GM21526 (cell line): ENCODE data around the gene ZBTB14.

Experiments used
- ATAC-seq: cut with Tn5 transposase; IDR thresholded peaks from one replicate; pipeline ENCODE4 v1.9.1; 2021; ENCODE audit warnings: moderate library complexity; ENCODE audit not compliant: unreplicated experiment, low FRiP score

ZBTB14 gene

DNA sequence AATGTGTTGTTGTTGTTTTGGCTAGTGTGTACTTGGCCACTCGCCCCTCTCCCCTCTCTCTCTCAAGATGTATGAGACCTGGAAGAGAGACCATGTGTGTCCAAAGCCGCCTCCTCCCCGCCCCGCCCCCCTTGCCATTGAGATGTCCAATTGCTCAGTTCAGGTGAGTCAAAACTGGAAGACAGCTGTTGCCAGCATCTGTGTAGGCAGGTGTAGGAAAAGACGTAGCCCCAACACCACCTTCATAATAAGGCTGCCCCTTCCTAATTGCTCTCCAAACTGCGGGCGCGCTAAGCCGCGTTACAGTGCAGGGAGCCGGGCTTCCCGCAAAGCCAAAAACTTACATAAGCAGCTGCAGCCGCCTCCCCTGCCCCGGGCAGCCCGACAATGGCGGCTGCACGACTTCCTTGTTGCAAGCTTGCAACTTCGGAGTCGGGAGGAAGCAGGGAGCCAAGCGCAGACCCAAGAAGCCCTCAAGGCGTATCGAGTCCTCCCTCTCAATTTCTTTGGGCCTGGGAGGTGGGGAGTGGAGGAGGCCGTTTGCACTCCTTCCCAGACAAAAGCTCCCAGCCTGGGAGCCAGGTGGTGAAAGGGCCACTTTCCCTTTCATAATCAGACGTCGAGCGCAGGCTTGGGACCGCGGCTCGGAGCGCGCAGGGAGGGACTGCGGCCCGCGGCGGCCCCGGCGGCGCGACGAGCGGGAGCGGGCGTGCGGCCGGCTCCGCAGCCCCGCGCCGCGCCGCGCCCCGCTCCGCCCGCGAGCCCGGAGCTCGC lies 882 bp downstream of the ZBTB14 start:
- ATAC-seq, result peak; percentile 12

- no peak for ATAC-seq
Measured at GRCh38 chr18:5294113-5294456, 1.4 kb downstream of the ZBTB14 start.

- peak; percentile 45 for ATAC-seq
Measured at GRCh38 chr18:5288517-5288935, 7.0 kb downstream of the ZBTB14 start.

- ATAC-seq, result no peak
Measured at GRCh38 chr18:5287854-5288253, 7.7 kb downstream of the ZBTB14 start.

DNA sequence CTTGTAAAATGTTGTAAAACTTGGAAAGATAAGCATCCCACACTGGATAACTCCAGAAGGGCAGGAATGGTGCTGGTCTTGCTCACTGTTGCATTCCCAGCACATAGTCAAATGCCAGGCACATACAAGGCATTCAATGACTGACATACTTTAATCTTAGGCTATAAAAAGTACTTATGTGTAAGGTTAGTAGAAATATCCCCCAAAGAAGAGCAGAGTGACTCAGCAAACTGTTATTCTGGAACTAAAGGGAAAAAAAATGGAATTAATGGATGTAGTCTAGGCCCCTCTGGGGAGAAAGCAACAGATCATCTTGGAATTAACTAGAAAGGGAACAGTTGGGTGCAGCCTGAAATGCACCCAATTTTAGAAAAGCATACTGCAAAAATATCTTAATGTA lies 9.0 kb downstream of the ZBTB14 start:
- ATAC-seq, result no peak

DNA sequence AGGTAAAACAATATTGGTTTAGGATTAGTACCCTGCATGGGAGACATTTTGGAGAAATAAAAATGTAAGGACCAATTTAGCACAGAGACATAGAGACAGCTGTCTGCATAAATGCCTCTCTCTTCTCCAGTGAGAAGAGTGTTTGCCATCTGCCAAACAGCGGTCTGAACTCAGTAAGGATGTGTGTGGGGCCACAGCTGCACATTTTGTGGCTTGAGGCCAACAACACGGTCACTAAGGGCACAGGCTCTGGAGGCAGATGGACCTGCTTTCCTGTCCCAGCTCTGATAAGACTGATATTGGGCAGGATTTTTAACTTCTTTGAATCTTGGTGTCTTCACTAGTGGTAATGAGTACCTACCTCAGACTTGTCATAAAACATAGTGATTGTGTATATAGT lies 10.2 kb downstream of the ZBTB14 start:
- ATAC-seq, result no peak

DNA sequence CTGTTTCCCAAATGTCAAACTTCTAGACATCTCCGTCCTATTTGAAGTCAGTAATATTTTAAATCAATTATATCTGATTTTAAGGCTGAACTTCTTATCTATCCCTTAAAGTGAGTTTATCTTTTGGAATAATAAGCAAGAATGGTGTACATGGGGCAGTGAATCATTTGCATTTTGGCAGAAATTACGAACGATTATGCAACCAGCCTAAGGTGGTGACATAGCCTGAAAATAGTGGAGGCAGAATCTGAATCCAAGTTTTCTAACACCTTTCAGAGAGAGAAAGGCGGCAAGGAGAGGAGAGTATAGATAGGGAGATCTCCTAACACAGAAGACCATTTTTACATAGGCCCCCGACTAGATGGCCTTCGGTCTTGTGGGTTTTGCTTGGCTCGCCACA lies 10.7 kb downstream of the ZBTB14 start:
- no peak for ATAC-seq

- no peak for ATAC-seq
Measured at GRCh38 chr18:5282770-5283169, 12.8 kb downstream of the ZBTB14 start.

DNA sequence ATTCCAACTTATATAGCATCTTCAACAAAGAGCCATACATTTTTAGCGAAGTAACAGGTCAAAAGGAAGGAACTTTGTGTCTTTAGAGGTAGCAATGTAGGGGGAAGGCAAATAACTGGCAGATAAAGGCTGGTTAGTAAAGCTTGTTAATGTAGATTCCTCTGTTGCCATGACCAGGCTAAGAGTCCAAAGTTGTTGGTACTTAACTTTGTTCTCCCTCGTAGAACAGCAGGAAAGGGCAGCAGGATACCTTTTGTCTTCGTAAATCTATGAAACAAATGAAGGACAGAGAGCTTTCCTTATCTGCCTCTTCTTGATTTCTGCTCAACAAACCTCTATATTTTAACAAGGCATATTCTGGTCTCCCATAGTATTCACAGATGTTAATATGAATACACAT lies 18.6 kb downstream of the ZBTB14 start:
- ATAC-seq, result no peak

DNA sequence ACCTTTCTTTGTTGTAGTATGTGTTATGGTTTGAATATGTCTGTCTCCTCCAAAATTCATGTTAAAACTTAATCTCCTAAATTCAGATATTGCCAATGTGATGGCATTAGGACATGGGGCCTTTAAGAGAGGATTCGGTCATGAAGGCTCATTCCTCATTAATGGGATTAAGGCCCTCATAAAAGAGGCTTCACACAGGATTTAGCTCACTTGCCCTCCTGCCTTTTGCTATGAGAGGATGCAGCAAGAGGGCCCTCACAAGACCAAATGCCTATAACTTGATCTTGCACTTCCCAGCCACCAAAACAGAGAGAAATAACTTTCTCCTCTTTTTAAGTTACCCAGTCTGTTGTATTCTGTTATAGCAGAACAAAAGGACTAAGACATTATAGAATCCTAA lies 19.7 kb downstream of the ZBTB14 start:
- no peak for ATAC-seq

DNA sequence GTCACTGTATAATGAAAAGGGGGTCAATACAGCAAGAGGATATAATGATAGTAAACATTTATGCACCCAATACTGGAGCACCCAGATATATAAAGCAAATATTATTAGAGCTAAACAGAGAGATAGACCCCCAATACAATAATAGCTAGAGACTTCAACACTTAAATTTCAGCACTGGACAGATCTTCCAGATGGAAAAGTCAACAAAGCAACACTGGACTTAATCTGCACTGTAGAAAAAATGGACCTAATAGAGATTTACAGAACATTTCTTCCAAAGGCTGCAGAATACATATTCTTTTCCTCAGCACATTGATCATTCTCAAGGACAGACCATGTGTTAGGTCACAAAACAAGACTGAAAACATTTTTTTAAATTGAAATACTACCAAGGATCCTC lies 26.7 kb downstream of the ZBTB14 start:
- ATAC-seq, result no peak

- ATAC-seq, result no peak
Measured at GRCh38 chr18:5266721-5267120, 28.8 kb downstream of the ZBTB14 start.

GRCh38 chr18:5253910-5254309 lies 41.6 kb downstream of the ZBTB14 start:
- no peak for ATAC-seq

DNA sequence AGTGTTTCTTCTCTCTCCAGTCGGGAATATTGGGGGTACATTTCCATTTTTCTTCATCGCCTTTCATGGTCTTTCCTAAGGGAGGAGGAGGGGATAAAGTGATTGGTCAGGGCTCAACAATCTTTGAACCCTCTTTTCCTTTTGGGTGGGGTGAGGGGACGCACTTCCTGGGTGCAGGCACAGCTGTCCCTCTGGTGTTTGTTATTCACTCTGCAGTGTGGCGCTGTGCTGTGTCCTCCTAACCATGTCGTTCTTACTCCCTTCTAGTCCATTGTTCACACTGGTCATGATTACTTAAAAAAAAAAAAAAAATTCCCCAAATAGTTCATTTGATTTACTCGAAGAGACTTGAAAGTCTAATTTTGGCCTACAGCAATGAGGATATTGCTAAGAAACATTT lies 44.4 kb downstream of the ZBTB14 start:
- ATAC-seq, result no peak

DNA sequence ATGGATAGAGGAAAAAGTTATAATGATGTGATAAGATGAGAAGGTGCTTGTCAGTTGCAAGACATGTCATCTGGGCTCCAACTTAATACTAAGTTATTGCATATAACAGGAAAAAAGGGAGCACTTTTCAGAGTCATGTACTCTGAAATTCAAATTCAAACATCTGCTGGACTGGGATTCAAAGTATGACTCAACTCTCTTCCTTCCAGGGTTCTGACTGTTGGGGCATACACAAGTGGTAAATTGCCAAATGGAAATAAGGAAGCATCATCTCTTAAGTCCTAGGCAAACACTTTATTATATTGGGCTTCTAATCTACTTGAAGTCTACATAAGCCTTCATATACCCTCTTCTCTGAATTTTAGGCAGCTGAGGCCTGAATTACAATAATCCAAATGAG lies 44.9 kb downstream of the ZBTB14 start:
- ATAC-seq, result no peak

- no peak for ATAC-seq
Measured at GRCh38 chr18:5244941-5245340, 50.6 kb downstream of the ZBTB14 start.

DNA sequence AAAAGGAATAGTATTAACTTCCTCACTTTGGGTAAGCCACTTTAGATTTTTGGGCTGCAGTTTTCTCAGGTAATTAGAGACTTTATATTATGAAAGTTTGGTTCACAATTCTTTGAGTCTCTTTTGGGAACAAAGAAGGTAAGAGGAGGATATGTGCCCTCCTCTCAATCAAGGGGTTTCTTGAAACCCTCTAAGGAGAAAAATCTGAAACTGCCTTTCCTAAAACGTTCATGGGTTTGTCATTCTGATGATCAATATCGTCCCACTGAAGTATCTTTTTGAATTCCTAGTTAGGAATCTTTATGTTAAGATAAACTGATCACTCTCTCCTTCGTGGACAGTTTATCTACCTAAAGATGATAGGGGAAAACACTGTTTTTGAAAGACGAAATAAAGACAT lies 56.1 kb downstream of the ZBTB14 start:
- no peak for ATAC-seq
